Measurements from ENCODE around the gene STRN3. TPM values are rescaled to one million over a fixed set of nuclear protein-coding genes. Genes with fewer than 3 reads are reported as not detected.

The STRN3 gene
- total RNA-seq, 1 donor from 2014 or later: 48.9 TPM

DNA sequence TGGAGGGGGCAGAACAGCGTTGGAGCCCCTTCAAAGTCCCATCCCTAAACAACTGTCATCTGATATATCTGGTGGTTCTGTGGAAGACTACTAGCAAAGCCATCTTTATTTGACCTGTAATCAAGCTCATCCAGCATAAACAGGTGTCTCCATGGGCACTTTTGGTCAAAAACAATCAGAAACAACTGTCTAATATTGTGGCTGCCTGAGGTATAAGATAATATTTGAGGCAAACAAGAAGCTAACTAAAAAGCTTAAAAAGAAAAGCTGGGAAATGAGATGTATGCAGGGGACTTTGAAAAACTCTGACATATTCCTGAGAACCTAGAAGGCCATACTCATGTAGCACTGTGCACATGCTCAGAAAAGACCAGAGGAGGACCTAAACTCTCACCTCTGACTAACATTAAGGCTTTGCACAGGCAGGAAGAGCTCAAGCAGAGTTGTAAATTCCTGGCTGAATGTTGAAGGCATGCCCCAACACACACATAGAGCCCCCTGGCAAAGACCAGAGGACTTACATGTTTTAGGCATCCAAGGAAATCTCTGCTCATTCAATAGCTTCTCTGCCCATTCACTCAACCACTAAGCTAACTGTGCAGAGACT is 28.0 kb downstream of the STRN3 start:
- no peak overlapping the region for H3K27ac ChIP-seq
- H3K27me3 ChIP-seq: no peaks in the 10 kb centered on the region
- peaks cover 7% of the 10 kb centered on the region for H3K9me3 ChIP-seq
- DNase-seq (ENCODE audit: extremely low spot score in 2 of 2): no peak
- H3K36me3 ChIP-seq: no peaks in the 10 kb centered on the region
- no peak overlapping the region for H3K4me3 ChIP-seq
- TF ChIP-seq CTCF (IDR thresholded peaks at IDR 0.05) (no peak), POLR2AphosphoS5 (IDR thresholded peaks at IDR 0.05; ENCODE audit: insufficient read depth in 1 of 2, low read depth in 1 of 2) (no peak), POLR2A (IDR thresholded peaks at IDR 0.05) (no peak)
- intact Hi-C loops (cut with DNase I): no loop called here
- H3K4me1 ChIP-seq: peaks cover 22% of the 10 kb centered on the region

GRCh38 chr14:30996892-30997659 is 29.1 kb downstream of the STRN3 start:
- DNase-seq (ENCODE audit: extremely low spot score in 2 of 2): no peak
- Histone ChIP-seq H3K4me1 (peaks cover 26% of the 10 kb centered on the region), H3K4me3 (no peak overlapping the region), H3K27ac (no peak overlapping the region), H3K36me3 (no peaks in the 10 kb centered on the region), H3K27me3 (no peaks in the 10 kb centered on the region), H3K9me3 (peaks cover 7% of the 10 kb centered on the region)
- TF ChIP-seq POLR2A (IDR thresholded peaks at IDR 0.05) (no peak), CTCF (IDR thresholded peaks at IDR 0.05) (no peak), POLR2AphosphoS5 (IDR thresholded peaks at IDR 0.05; ENCODE audit: insufficient read depth in 1 of 2, low read depth in 1 of 2) (no peak)
- intact Hi-C loops (cut with DNase I): no loop called here

- Histone ChIP-seq H3K36me3 (no peaks in the 10 kb centered on the region), H3K27me3 (no peaks in the 10 kb centered on the region), H3K27ac (no peak overlapping the region), H3K4me3 (no peak overlapping the region), H3K4me1 (peaks cover 40% of the 10 kb centered on the region), H3K9me3 (peaks cover 7% of the 10 kb centered on the region)
- no peak for DNase-seq (ENCODE audit: extremely low spot score in 2 of 2)
- TF ChIP-seq CTCF (IDR thresholded peaks at IDR 0.05) (no peak), POLR2AphosphoS5 (IDR thresholded peaks at IDR 0.05; ENCODE audit: insufficient read depth in 1 of 2, low read depth in 1 of 2) (no peak), POLR2A (IDR thresholded peaks at IDR 0.05) (no peak)
- intact Hi-C loops (cut with DNase I): no loop called here
Measured at GRCh38 chr14:30995689-30996088, 30.5 kb downstream of the STRN3 start.

DNA sequence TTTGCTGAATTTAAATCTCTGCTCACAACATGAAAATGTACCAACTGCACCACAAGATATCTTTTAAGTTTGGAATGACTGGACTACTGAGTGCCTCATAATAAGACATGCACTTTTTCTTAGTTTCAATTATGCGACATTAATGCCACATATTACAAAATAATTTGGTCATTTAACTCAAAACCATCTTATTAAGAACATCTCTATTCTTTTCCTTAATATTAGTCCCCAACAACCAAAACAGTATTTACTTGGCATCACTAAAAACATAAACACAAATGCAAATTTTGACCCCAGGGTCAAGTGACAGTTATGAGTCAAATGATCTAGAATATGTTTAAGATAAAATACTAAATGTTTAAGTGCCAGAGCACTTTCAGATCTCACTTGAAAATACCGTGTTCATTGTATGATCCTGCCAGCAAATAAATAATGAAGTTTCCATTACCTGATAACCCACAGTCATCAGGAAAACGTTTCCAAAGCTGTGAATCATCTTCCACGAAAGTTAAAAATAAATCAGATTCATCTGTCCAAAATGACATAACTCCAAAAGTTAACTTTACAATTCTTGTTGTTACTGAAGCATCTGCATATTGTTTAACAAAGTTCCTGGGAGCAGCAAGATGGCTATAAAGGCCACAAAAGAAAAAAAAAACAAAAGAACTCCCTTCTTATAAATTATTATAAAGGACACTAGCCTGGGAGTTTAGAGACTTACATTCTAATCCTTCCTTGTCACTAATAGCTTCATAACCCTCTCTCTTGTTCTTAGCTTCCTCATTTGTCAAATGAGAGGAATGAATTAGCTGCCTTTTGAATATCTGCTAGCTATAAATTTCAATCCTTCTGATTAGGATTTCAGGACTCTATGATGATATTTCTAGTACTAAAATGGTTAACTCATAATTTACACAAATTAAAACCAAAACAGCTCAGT is 31.2 kb downstream of the STRN3 start:
- no peaks in the 10 kb centered on the region for H3K27me3 ChIP-seq
- no peak overlapping the region for H3K27ac ChIP-seq

More for the DNA sequence above, 31.2 kb downstream of the STRN3 start:
- no peak for TF ChIP-seq CTCF (IDR thresholded peaks at IDR 0.05)
- no peak for TF ChIP-seq POLR2A (IDR thresholded peaks at IDR 0.05)
- TF ChIP-seq POLR2AphosphoS5 (IDR thresholded peaks at IDR 0.05; ENCODE audit: insufficient read depth in 1 of 2, low read depth in 1 of 2): no peak
- Histone ChIP-seq H3K4me1 (peaks cover 44% of the 10 kb centered on the region), H3K4me3 (no peak overlapping the region), H3K9me3 (peaks cover 7% of the 10 kb centered on the region), H3K36me3 (no peaks in the 10 kb centered on the region)
- no peak for DNase-seq (ENCODE audit: extremely low spot score in 2 of 2)
- intact Hi-C loops (cut with DNase I): no loop called here

Data from vagina (tissue), 2 donors.